Left ventricle myocardium inferior (tissue), 1 donor: ENCODE results near the gene SFMBT1. TPM values are rescaled to one million over a fixed set of nuclear protein-coding genes. Genes with fewer than 3 reads are reported as not detected.

ENCODE experiments used
- DNase-seq: peaks from one replicate; pipeline ENCODE4 v3.0.0-alpha.2; 2020
- H3K27ac ChIP-seq: fragments of 200-600 bp; replicated peaks from 2 replicates; pipeline ENCODE4 v1.8.0; 2021
- H3K27me3 ChIP-seq: fragments of 200-600 bp; 2 replicates; pipeline ENCODE4 v1.8.0; 2021; ENCODE audit warnings: low read depth
- H3K36me3 ChIP-seq: fragments of 200-600 bp; 2 replicates; pipeline ENCODE4 v1.8.0; 2021
- H3K4me1 ChIP-seq: fragments of 200-600 bp; 2 replicates; pipeline ENCODE4 v1.8.0; 2021
- H3K4me3 ChIP-seq: fragments of 200-600 bp; 2 replicates; pipeline ENCODE4 v1.8.0; 2021; ENCODE audit warnings: mild to moderate bottlenecking, moderate library complexity
- H3K9me3 ChIP-seq: fragments of 200-600 bp; replicated peaks from 2 replicates; pipeline ENCODE4 v1.8.0; 2021
- CTCF ChIP-seq: fragments of 200-600 bp; IDR thresholded peaks from 2 replicates; pipeline ENCODE4 v1.8.0; 2021; ENCODE audit warnings: antibody characterized with exemption, mild to moderate bottlenecking, borderline replicate concordance
- intact Hi-C: fragments of 100-400 bp; cut with micrococcal nuclease; formaldehyde crosslinking; loops from one replicate; pipeline ENCODE4 v1.11.0; 2022
- total RNA-seq: library from RNA; stranded (reverse); fragmentation: NEBNext Ultra II Directional; extraction: Animal tissue kit (Norgen Biotek cat#: 25700); gene quantifications from one replicate; pipeline ENCODE4 v1.2.1, GENCODE V29; 2021
- donor health status: DM: no; HTN: yes; CAD: no; lungs with severe emphysema.

Gene SFMBT1
- total RNA-seq, 1 donor from 2014 or later: 15.9 TPM

- DNase-seq: no peak
- Histone ChIP-seq H3K9me3 (no peaks in the 10 kb centered on the region), H3K4me3 (no peak overlapping the region), H3K4me1 (no peaks in the 10 kb centered on the region), H3K36me3 (peaks cover 38% of the 10 kb centered on the region), H3K27ac (no peak overlapping the region), H3K27me3 (no peaks in the 10 kb centered on the region)
- TF ChIP-seq CTCF: no peak
- intact Hi-C loops: no loop called here
Observed at GRCh38 chr3:52925405-52926313, 120.2 kb downstream of the SFMBT1 start.

GRCh38 chr3:52923963-52924362 lies 121.9 kb downstream of the SFMBT1 start:
- H3K4me3 ChIP-seq: no peak overlapping the region
- DNase-seq: no peak
- H3K27ac ChIP-seq: no peak overlapping the region
- TF ChIP-seq CTCF: no peak
- no peaks in the 10 kb centered on the region for H3K9me3 ChIP-seq
- intact Hi-C loops: no loop called here
- H3K36me3 ChIP-seq: peaks cover 51% of the 10 kb centered on the region
- no peaks in the 10 kb centered on the region for H3K4me1 ChIP-seq
- no peaks in the 10 kb centered on the region for H3K27me3 ChIP-seq

GRCh38 chr3:52920841-52921240 lies 125.0 kb downstream of the SFMBT1 start:
- TF ChIP-seq CTCF: no peak
- no peak for DNase-seq
- Histone ChIP-seq H3K9me3 (no peaks in the 10 kb centered on the region), H3K27me3 (no peaks in the 10 kb centered on the region), H3K36me3 (peaks cover 67% of the 10 kb centered on the region), H3K4me1 (no peaks in the 10 kb centered on the region), H3K4me3 (no peak overlapping the region), H3K27ac (no peak overlapping the region)
- intact Hi-C loops: no loop called here

GRCh38 chr3:52917044-52917443 lies 128.8 kb downstream of the SFMBT1 start:
- H3K9me3 ChIP-seq: no peaks in the 10 kb centered on the region
- no peaks in the 10 kb centered on the region for H3K27me3 ChIP-seq
- H3K4me1 ChIP-seq: peaks cover 7% of the 10 kb centered on the region
- DNase-seq: no peak
- TF ChIP-seq CTCF: no peak
- no peak overlapping the region for H3K27ac ChIP-seq
- H3K36me3 ChIP-seq: peaks cover 77% of the 10 kb centered on the region
- H3K4me3 ChIP-seq: no peak overlapping the region
- intact Hi-C loops: no loop called here

GRCh38 chr3:52915294-52915693 lies 130.6 kb downstream of the SFMBT1 start:
- Histone ChIP-seq H3K4me3 (no peak overlapping the region), H3K36me3 (peaks cover 75% of the 10 kb centered on the region), H3K27ac (no peak overlapping the region), H3K4me1 (peaks cover 7% of the 10 kb centered on the region), H3K27me3 (no peaks in the 10 kb centered on the region), H3K9me3 (no peaks in the 10 kb centered on the region)
- no peak for TF ChIP-seq CTCF
- DNase-seq: no peak
- intact Hi-C loops: no loop called here
